H9 (cell line): ENCODE results near the gene RELA. TPM values are rescaled to one million over a fixed set of nuclear protein-coding genes. Genes with fewer than 3 reads are reported as not detected.

ENCODE experiments used
- DNase-seq: peaks from one replicate; pipeline ENCODE4 v3.0.0-alpha.2; 2017
- H2AFZ ChIP-seq: one replicate; pipeline ENCODE4 v1.6.1; 2013; ENCODE audit warnings: mild to moderate bottlenecking, low read length, control low read depth, moderate library complexity
- H2AK5ac ChIP-seq: 2 replicates; pipeline ENCODE4 v1.6.1; 2013; ENCODE audit warnings: low read length, control low read depth, mixed read lengths; ENCODE audit not compliant: insufficient read length
- H2BK120ac ChIP-seq: one replicate; pipeline ENCODE4 v1.6.1; 2013; ENCODE audit warnings: low read depth, mild to moderate bottlenecking, low read length, control low read depth, inconsistent platforms; ENCODE audit not compliant: poor library complexity, severe bottlenecking
- H2BK12ac ChIP-seq: 2 replicates; pipeline ENCODE4 v1.6.1; 2013; ENCODE audit warnings: low read length, control low read depth, mixed read lengths, low read depth; ENCODE audit not compliant: insufficient read length
- H2BK15ac ChIP-seq: 2 replicates; pipeline ENCODE4 v1.6.1; 2013; ENCODE audit warnings: low read depth, low read length, control low read depth
- H2BK20ac ChIP-seq: one replicate; pipeline ENCODE4 v1.6.1; 2013; ENCODE audit warnings: low read depth, mild to moderate bottlenecking, low read length, control low read depth, inconsistent platforms; ENCODE audit not compliant: poor library complexity, severe bottlenecking
- H2BK5ac ChIP-seq: 2 replicates; pipeline ENCODE4 v1.6.1; 2013; ENCODE audit warnings: low read length, control low read depth, mixed read lengths; ENCODE audit not compliant: insufficient read length
- H3K14ac ChIP-seq: 2 replicates; pipeline ENCODE4 v1.6.1; 2013; ENCODE audit warnings: low read length, control low read depth; ENCODE audit not compliant: insufficient read depth
- H3K18ac ChIP-seq: 2 replicates; pipeline ENCODE4 v1.6.1; 2013; ENCODE audit warnings: low read depth, mild to moderate bottlenecking, mixed read lengths, low read length, control low read depth; ENCODE audit not compliant: insufficient read length
- H3K23ac ChIP-seq: 2 replicates; pipeline ENCODE4 v1.6.1; 2013; ENCODE audit warnings: low read length, control low read depth, mixed read lengths, low read depth; ENCODE audit not compliant: insufficient read length
- H3K23me2 ChIP-seq: 2 replicates; pipeline ENCODE4 v1.6.1; 2013; ENCODE audit warnings: low read depth, mild to moderate bottlenecking, mixed read lengths, low read length, control low read depth; ENCODE audit not compliant: insufficient read length, poor library complexity, severe bottlenecking
- H3K27ac ChIP-seq: 2 replicates; pipeline ENCODE4 v1.5.1; 2013; ENCODE audit warnings: low read length, control low read depth, mixed read lengths, low read depth; ENCODE audit not compliant: insufficient read length
- H3K27me3 ChIP-seq: 2 replicates; pipeline ENCODE4 v1.6.1; 2013; ENCODE audit warnings: low read length, control low read depth, inconsistent platforms; ENCODE audit not compliant: insufficient read depth
- H3K4ac ChIP-seq: 2 replicates; pipeline ENCODE4 v1.6.1; 2013; ENCODE audit warnings: low read depth, mild to moderate bottlenecking, control low read depth, inconsistent platforms, low read length, moderate library complexity
- H3K4me1 ChIP-seq: 2 replicates; pipeline ENCODE4 v1.6.1; 2013; ENCODE audit warnings: low read length, control low read depth, inconsistent platforms; ENCODE audit not compliant: insufficient read depth
- H3K4me2 ChIP-seq: 2 replicates; pipeline ENCODE4 v1.6.1; 2013; ENCODE audit warnings: low read length, control low read depth, mixed read lengths; ENCODE audit not compliant: insufficient read length, insufficient read depth
- H3K56ac ChIP-seq: 2 replicates; pipeline ENCODE4 v1.6.1; 2013; ENCODE audit warnings: low read depth, mild to moderate bottlenecking, mixed read lengths, low read length, control low read depth; ENCODE audit not compliant: insufficient read length
- H3K79me1 ChIP-seq: 2 replicates; pipeline ENCODE4 v1.6.1; 2013; ENCODE audit warnings: low read depth, mild to moderate bottlenecking, moderate library complexity, low read length, control low read depth, inconsistent platforms; ENCODE audit not compliant: insufficient read depth, poor library complexity, severe bottlenecking
- H3K79me2 ChIP-seq: 2 replicates; pipeline ENCODE4 v1.6.1; 2013; ENCODE audit warnings: low read length, control low read depth, inconsistent platforms; ENCODE audit not compliant: insufficient read depth
- H3K9ac ChIP-seq: 2 replicates; pipeline ENCODE4 v1.6.1; 2013; ENCODE audit warnings: low read length, control low read depth, mixed read lengths; ENCODE audit not compliant: insufficient read length; ENCODE audit errors: extremely low read depth
- H3K9me3 ChIP-seq: one replicate; pipeline ENCODE4 v1.6.1; 2013; ENCODE audit warnings: low read depth, low read length, inconsistent platforms; ENCODE audit not compliant: control insufficient read depth
- H3T11ph ChIP-seq: one replicate; pipeline ENCODE4 v1.6.1; 2013; ENCODE audit warnings: mild to moderate bottlenecking, low read length, control low read depth, inconsistent platforms
- H4K20me1 ChIP-seq: one replicate; pipeline ENCODE4 v1.6.1; 2013; ENCODE audit not compliant: control insufficient read depth, insufficient read length, insufficient read depth
- H4K5ac ChIP-seq: 2 replicates; pipeline ENCODE4 v1.6.1; 2013; ENCODE audit warnings: low read depth, mild to moderate bottlenecking, mixed read lengths, low read length, control low read depth; ENCODE audit not compliant: insufficient read length
- H4K8ac ChIP-seq: replicated peaks from 2 replicates; pipeline ENCODE4 v1.6.1; 2013; ENCODE audit warnings: low read length, control low read depth, mixed read lengths, low read depth; ENCODE audit not compliant: insufficient read length
- H4K91ac ChIP-seq: 2 replicates; pipeline ENCODE4 v1.6.1; 2013; ENCODE audit warnings: low read depth, mild to moderate bottlenecking, moderate library complexity, mixed read lengths, low read length, control low read depth; ENCODE audit not compliant: insufficient read length
- H3K27ac Mint-ChIP-seq, 3 experiments: 2 replicates in 2 of 3; 3 replicates in 1 of 3; pipeline ENCODE4 v1.8.0; 2020 to 2021; ENCODE audit warnings: mixed read lengths in 3 of 3, mild to moderate bottlenecking in 1 of 3, moderate library complexity in 1 of 3
- H3K27me3 Mint-ChIP-seq: 2 replicates; pipeline ENCODE4 v1.8.0; 2021; ENCODE audit warnings: low read depth, mild to moderate bottlenecking, moderate library complexity, mixed read lengths
- H3K36me3 Mint-ChIP-seq, 3 experiments: 2 replicates in 2 of 3; 3 replicates in 1 of 3; pipeline ENCODE4 v1.8.0; 2020 to 2021; ENCODE audit warnings: low read depth in 3 of 3, mixed read lengths in 3 of 3; ENCODE audit not compliant: insufficient read depth in 1 of 3
- H3K4me1 Mint-ChIP-seq, 2 experiments: 2 replicates each; pipeline ENCODE4 v1.8.0; 2020; ENCODE audit warnings: mixed read lengths in 2 of 2
- H3K4me3 Mint-ChIP-seq, 2 experiments: 2 replicates in 1 of 2; 3 replicates in 1 of 2; pipeline ENCODE4 v1.8.0; 2020 to 2021; ENCODE audit warnings: mild to moderate bottlenecking in 2 of 2, mixed read lengths in 2 of 2, moderate library complexity in 1 of 2
- H3K9me3 Mint-ChIP-seq, 2 experiments: 2 replicates in 1 of 2; 3 replicates in 1 of 2; pipeline ENCODE4 v1.8.0; 2020; ENCODE audit warnings: mild to moderate bottlenecking in 2 of 2, mixed read lengths in 2 of 2, moderate library complexity in 1 of 2
- CTCF ChIP-seq: fragments of 200-600 bp; sonication (generic); conservative IDR thresholded peaks from 3 replicates; pipeline ENCODE4 v1.8.0; 2021; ENCODE audit warnings: antibody characterized with exemption, mild to moderate bottlenecking
- WGBS: extraction: QIAGEN DNeasy Blood & Tissue Kit; methylation state at CpG from one replicate; pipeline ENCODE4 v1.1.7; 2013; ENCODE audit warnings: missing lambda C conversion rate, low lambda C conversion rate, mixed read lengths; ENCODE audit not compliant: insufficient read length; ENCODE audit errors: extremely low coverage; 5-methylcytosine and 5-hydroxymethylcytosine counted together
- total RNA-seq: library from RNA; stranded (reverse); gene quantifications from 2 replicates; pipeline ENCODE4 v1.2.1, GENCODE V29; 2021

Gene RELA
- total RNA-seq, 1 experiment from 2014 or later, result 48.8 TPM

GRCh38 chr11:65703846-65704245 lies 41.1 kb upstream of the RELA start:
- Histone ChIP-seq H3K18ac (no peak overlapping the region), H3K79me2 (no peaks in the 10 kb centered on the region), H2AK5ac (no peak overlapping the region), H3K79me1 (no peaks in the 10 kb centered on the region), H2BK15ac (no peak overlapping the region), H3K9ac (no peak overlapping the region), H3K27me3 (no peaks in the 10 kb centered on the region), H4K8ac (no peak overlapping the region), H3K4me2 (no peak overlapping the region), H3T11ph (no peak overlapping the region), H4K5ac (no peak overlapping the region), H3K56ac (no peak overlapping the region), H2BK20ac (no peak overlapping the region), H3K23ac (no peak overlapping the region), H3K4ac (no peak overlapping the region), H2BK120ac (no peak overlapping the region), H3K4me1 (no peaks in the 10 kb centered on the region), H2AFZ (no peak overlapping the region), H4K91ac (no peak overlapping the region), H2BK12ac (no peak overlapping the region), H3K9me3 (no peaks in the 10 kb centered on the region), H2BK5ac (no peak overlapping the region), H3K27ac (no peak overlapping the region), H3K14ac (no peak overlapping the region), H3K23me2 (no peaks in the 10 kb centered on the region), H4K20me1 (no peaks in the 10 kb centered on the region)
- Mint-ChIP-seq H3K4me3 (no peak overlapping the region), H3K27ac (no peak overlapping the region), H3K36me3 (no peaks in the 10 kb centered on the region; a peak in 1 of 7 replicates), H3K4me1 (peaks cover 3% of the 10 kb centered on the region in 2 experiments; a peak in 2 of 4 replicates), H3K9me3 (peaks cover 20 to 22% of the 10 kb centered on the region in 2 experiments), H3K27me3 (peaks cover 31% of the 10 kb centered on the region)
- no CpG with 5 or more reads among the region's 4 CpGs for WGBS
- no peak for DNase-seq
- TF ChIP-seq CTCF, result no peak
